Natural killer cell (primary cell): Measurements from ENCODE around the gene ATRAID. TPM values are rescaled to one million over a fixed set of nuclear protein-coding genes. Genes with fewer than 3 reads are reported as not detected.

Experiments used
- ATAC-seq, 3 donors: fragments of 150-1000 bp in 2 of 3; fragments of 200-7000 bp in 1 of 3; cut with Tn5 transposase; 1 replicate in 1 of 3; 2 replicates in 2 of 3; pipeline ENCODE4 v1.10.0; 2021; ENCODE audit warnings: mild to moderate bottlenecking in 2 of 3, moderate library complexity in 2 of 3
- DNase-seq, 2 donors: peaks; one replicate each; pipeline versions ENCODE4 v3.0.0 to v3.0.0-alpha.2; 2013 to 2021; ENCODE audit warnings: mixed read lengths in 1 of 2
- H3K27ac ChIP-seq: one replicate; pipeline ENCODE4 v1.5.1; 2013; ENCODE audit warnings: mild to moderate bottlenecking, low read length
- H3K27me3 ChIP-seq: one replicate; pipeline ENCODE4 v1.6.1; 2013; ENCODE audit warnings: low read length; ENCODE audit not compliant: control insufficient read depth, insufficient read depth
- H3K36me3 ChIP-seq: one replicate; pipeline ENCODE4 v1.6.1; 2013; ENCODE audit warnings: low read length; ENCODE audit not compliant: control insufficient read depth, insufficient read depth
- H3K4me1 ChIP-seq: one replicate; pipeline ENCODE4 v1.6.1; 2013; ENCODE audit warnings: low read length; ENCODE audit not compliant: control insufficient read depth, insufficient read depth
- H3K4me3 ChIP-seq: one replicate; pipeline ENCODE4 v1.5.1; 2013; ENCODE audit warnings: low read length
- H3K9me3 ChIP-seq: one replicate; pipeline ENCODE4 v1.6.1; 2013; ENCODE audit warnings: low read length; ENCODE audit not compliant: control insufficient read depth, insufficient read depth
- H3K27ac Mint-ChIP-seq, 2 donors: one replicate each; pipeline ENCODE4 v1.8.0; 2022; ENCODE audit warnings: mild to moderate bottlenecking in 2 of 2, mixed read lengths in 2 of 2, moderate library complexity in 1 of 2
- H3K27me3 Mint-ChIP-seq, 2 donors: one replicate each; pipeline ENCODE4 v1.8.0; 2022; ENCODE audit warnings: low read depth in 2 of 2, mixed read lengths in 2 of 2
- H3K36me3 Mint-ChIP-seq: one replicate; pipeline ENCODE4 v1.8.0; 2022; ENCODE audit warnings: mixed read lengths
- H3K4me1 Mint-ChIP-seq, 2 donors: one replicate each; pipeline ENCODE4 v1.8.0; 2022; ENCODE audit warnings: mixed read lengths in 2 of 2
- H3K4me3 Mint-ChIP-seq: one replicate; pipeline ENCODE4 v1.8.0; 2022; ENCODE audit warnings: mild to moderate bottlenecking, moderate library complexity, mixed read lengths
- H3K9me3 Mint-ChIP-seq, 2 donors: one replicate each; pipeline ENCODE4 v1.8.0; 2022; ENCODE audit warnings: mixed read lengths in 2 of 2
- WGBS: methylation state at CpG from one replicate; pipeline ENCODE4 v1.1.7; 2013; ENCODE audit warnings: missing lambda C conversion rate; ENCODE audit not compliant: insufficient coverage; 5-methylcytosine and 5-hydroxymethylcytosine counted together
- intact Hi-C: fragments of 100-400 bp; cut with micrococcal nuclease; formaldehyde crosslinking; loops from one replicate; pipeline ENCODE4 v1.14.2; 2022
- total RNA-seq, 4 donors: library from RNA; stranded (reverse); fragments of 120-200 nt in 1 of 4; gene quantifications; one replicate each; pipeline versions ENCODE4 v1.2.3 to v1.2.4, GENCODE V29; 2013 to 2022
- TF ChIP-seq, protein P1 (sequence below): fragments of 200-600 bp; IDR thresholded peaks from one replicate; pipeline ENCODE4 v1.8.0; 2022; ENCODE audit warnings: antibody characterized with exemption

ATRAID gene
- total RNA-seq, result 10 to 100 TPM; 65.5 to 76.6 (median 76.5) TPM
- total RNA-seq (2013), result 109 TPM

- no peaks in the 10 kb centered on the region for H3K27me3 ChIP-seq
- peak within 1 kb of the TSS; percentile 100 for H3K4me3 Mint-ChIP-seq
- peak; percentile 92 to 94 for DNase-seq
- H3K27ac ChIP-seq, result peak within 1 kb of the TSS; percentile 97
- no peaks in the 10 kb centered on the region for H3K27me3 Mint-ChIP-seq
- no peaks in the 10 kb centered on the region for H3K36me3 Mint-ChIP-seq
- H3K27ac Mint-ChIP-seq, result peak within 1 kb of the TSS; percentile 99 to 100
- WGBS, result 0% methylated on average over 73 of the region's 73 CpGs
- peak within 1 kb of the TSS; percentile 81 for H3K4me3 ChIP-seq
- TF ChIP-seq, protein P1, sequence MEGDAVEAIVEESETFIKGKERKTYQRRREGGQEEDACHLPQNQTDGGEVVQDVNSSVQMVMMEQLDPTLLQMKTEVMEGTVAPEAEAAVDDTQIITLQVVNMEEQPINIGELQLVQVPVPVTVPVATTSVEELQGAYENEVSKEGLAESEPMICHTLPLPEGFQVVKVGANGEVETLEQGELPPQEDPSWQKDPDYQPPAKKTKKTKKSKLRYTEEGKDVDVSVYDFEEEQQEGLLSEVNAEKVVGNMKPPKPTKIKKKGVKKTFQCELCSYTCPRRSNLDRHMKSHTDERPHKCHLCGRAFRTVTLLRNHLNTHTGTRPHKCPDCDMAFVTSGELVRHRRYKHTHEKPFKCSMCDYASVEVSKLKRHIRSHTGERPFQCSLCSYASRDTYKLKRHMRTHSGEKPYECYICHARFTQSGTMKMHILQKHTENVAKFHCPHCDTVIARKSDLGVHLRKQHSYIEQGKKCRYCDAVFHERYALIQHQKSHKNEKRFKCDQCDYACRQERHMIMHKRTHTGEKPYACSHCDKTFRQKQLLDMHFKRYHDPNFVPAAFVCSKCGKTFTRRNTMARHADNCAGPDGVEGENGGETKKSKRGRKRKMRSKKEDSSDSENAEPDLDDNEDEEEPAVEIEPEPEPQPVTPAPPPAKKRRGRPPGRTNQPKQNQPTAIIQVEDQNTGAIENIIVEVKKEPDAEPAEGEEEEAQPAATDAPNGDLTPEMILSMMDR, result no peak
- H3K9me3 ChIP-seq, result no peaks in the 10 kb centered on the region
- peaks cover 19% of the 10 kb centered on the region for H3K4me1 ChIP-seq
- peaks cover 27% of the 10 kb centered on the region for H3K36me3 ChIP-seq
- no peaks in the 10 kb centered on the region for H3K9me3 Mint-ChIP-seq
- peak; percentile 89 to 96 (median 89) for ATAC-seq
- intact Hi-C loops, result loop anchor here (1.0 to 5.0 kb wide), 4 partner anchors 78 to 275 kb away; partner anchors contain the start of genes GTF3C2, IFT172, KHK and PREB
- peaks cover 26 to 42% of the 10 kb centered on the region in 2 donors for H3K4me1 Mint-ChIP-seq
Measured at GRCh38 chr2:27211943-27212625, at the start of gene ATRAID, which contains the start of gene SLC5A6. TSS of gene ATRAID (plus strand) at chr2:27212041. CDS start at chr2:27212369, 328 bp downstream. TSS of gene SLC5A6 (minus strand) at chr2:27212268. CDS start at chr2:27207650, 4,618 bp downstream.

GRCh38 chr2:27162151-27163121, 49.4 kb upstream of the ATRAID start:
- Histone ChIP-seq H3K36me3 (no peaks in the 10 kb centered on the region), H3K27ac (no peak overlapping the region), H3K27me3 (no peaks in the 10 kb centered on the region), H3K9me3 (no peaks in the 10 kb centered on the region), H3K4me3 (no peak overlapping the region), H3K4me1 (no peaks in the 10 kb centered on the region)
- no peaks in the 10 kb centered on the region for H3K9me3 Mint-ChIP-seq
- ATAC-seq (no peak), DNase-seq (no peak)
- WGBS, result 85% methylated on average over 15 of the region's 15 CpGs
- H3K27me3 Mint-ChIP-seq, result no peaks in the 10 kb centered on the region
- H3K4me1 Mint-ChIP-seq, result no peaks in the 10 kb centered on the region
- no peaks in the 10 kb centered on the region for H3K36me3 Mint-ChIP-seq
- TF ChIP-seq, protein P1, result no peak
- H3K4me3 Mint-ChIP-seq, result no peak overlapping the region
- H3K27ac Mint-ChIP-seq, result no peak overlapping the region
- intact Hi-C loops, result no loop called here

DNA sequence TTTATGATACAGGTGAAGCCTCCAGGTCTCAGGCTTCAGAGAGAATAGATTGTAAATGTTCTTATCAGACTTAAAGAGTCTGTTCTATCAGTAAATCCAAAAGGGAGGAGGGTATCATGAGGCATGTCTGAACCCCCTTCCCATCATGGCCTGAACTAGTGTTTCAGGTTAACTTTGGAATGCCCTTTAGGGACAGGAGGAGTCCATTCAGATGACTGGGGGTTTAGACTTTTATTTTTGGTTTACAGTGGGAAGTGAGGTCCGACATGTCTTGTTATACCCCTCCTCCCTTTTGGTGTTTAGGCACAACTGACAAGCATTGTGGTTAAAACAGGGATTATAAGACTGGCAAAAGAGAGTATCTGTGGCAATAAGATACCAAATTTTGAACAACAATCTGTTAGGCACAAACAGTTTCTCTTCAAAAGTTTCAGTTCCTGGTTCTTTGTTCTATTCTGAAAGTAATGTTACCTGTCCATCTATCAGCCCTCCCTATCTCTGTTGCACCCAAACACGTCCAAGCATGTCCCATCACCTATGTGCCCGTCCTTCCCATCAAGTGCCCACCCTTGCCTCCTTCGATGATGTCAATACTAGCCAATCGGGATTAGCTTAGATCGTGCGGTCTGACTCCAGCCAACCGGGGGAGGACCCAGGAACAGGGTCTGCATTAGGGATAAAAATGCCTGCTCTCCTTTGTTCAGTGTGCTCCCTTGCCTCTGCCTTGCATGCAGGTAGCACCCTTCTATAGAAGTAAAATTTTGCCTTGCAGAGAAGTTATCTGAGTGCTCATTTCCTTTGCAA, 46.7 kb upstream of the ATRAID start:
- Histone ChIP-seq H3K27me3 (no peaks in the 10 kb centered on the region), H3K36me3 (no peaks in the 10 kb centered on the region), H3K4me1 (peaks cover 5% of the 10 kb centered on the region), H3K4me3 (no peak overlapping the region), H3K27ac (no peak overlapping the region), H3K9me3 (no peaks in the 10 kb centered on the region)
- H3K27ac Mint-ChIP-seq, result no peak overlapping the region
- WGBS, result 86% methylated on average over 8 of the region's 8 CpGs
- H3K9me3 Mint-ChIP-seq, result no peaks in the 10 kb centered on the region
- TF ChIP-seq, protein P1, result no peak
- no peak overlapping the region for H3K4me3 Mint-ChIP-seq
- ATAC-seq (no peak), DNase-seq (no peak)
- no peaks in the 10 kb centered on the region for H3K36me3 Mint-ChIP-seq
- H3K4me1 Mint-ChIP-seq, result no peaks in the 10 kb centered on the region
- H3K27me3 Mint-ChIP-seq, result peaks cover 0 to 3% of the 10 kb centered on the region in 2 donors
- intact Hi-C loops, result no loop called here
